ENCODE data around the gene ST8SIA1.

ST8SIA1 gene

GRCh38 chr12:22231078-22231477 is 103.4 kb downstream of the ST8SIA1 start:
- no peak for DNase-seq

- DNase-seq, result no peak
These were observed 104.2 kb downstream of the ST8SIA1 start for GRCh38 chr12:22230280-22230794.

- no peak for DNase-seq
These were observed 104.7 kb downstream of the ST8SIA1 start for GRCh38 chr12:22229652-22230279.

GRCh38 chr12:22228022-22228875 is 106.3 kb downstream of the ST8SIA1 start:
- no peak for DNase-seq

GRCh38 chr12:22223356-22223755 is 111.2 kb downstream of the ST8SIA1 start:
- no peak for DNase-seq

GRCh38 chr12:22217556-22217955 is 117.0 kb downstream of the ST8SIA1 start:
- no peak for DNase-seq

GRCh38 chr12:22215467-22216253 is 118.8 kb downstream of the ST8SIA1 start:
- no peak for DNase-seq

- no peak for DNase-seq
These were observed 123.4 kb downstream of the ST8SIA1 start for GRCh38 chr12:22211128-22211527.

- no peak for DNase-seq
These were observed 125.1 kb downstream of the ST8SIA1 start for GRCh38 chr12:22209422-22209821.

GRCh38 chr12:22206111-22206728 is 128.3 kb downstream of the ST8SIA1 start:
- no peak for DNase-seq

- no peak for DNase-seq
These were observed 130.1 kb downstream of the ST8SIA1 start for GRCh38 chr12:22204391-22204790.

GRCh38 chr12:22202847-22203246 is 131.7 kb downstream of the ST8SIA1 start:
- no peak for DNase-seq

- DNase-seq, result no peak
These were observed 133.4 kb downstream of the ST8SIA1 start for GRCh38 chr12:22201101-22201500.

- no peak for DNase-seq
These were observed 138.3 kb downstream of the ST8SIA1 start for GRCh38 chr12:22196236-22196635.

- DNase-seq, result no peak
These were observed 143.5 kb downstream of the ST8SIA1 start for GRCh38 chr12:22190969-22191368.

GRCh38 chr12:22188431-22188830 is 146.1 kb downstream of the ST8SIA1 start:
- DNase-seq, result no peak

- no peak for DNase-seq
These were observed 153.8 kb downstream of the ST8SIA1 start for GRCh38 chr12:22180705-22181104.

GRCh38 chr12:22173177-22173576 is 161.3 kb downstream of the ST8SIA1 start:
- no peak for DNase-seq

- no peak for DNase-seq
These were observed 162.0 kb downstream of the ST8SIA1 start for GRCh38 chr12:22172501-22172900.

- no peak for DNase-seq
These were observed 165.1 kb downstream of the ST8SIA1 start for GRCh38 chr12:22169376-22169775.

- DNase-seq, result no peak
These were observed 170.4 kb downstream of the ST8SIA1 start for GRCh38 chr12:22164139-22164538.

GRCh38 chr12:22163594-22163993 is 170.9 kb downstream of the ST8SIA1 start:
- DNase-seq, result no peak

Data from NCI-H1105 treated with DMSO at 0.1 percent for 48 hours (cell line).